Embryonic facial prominence (tissue), 1 donor: ENCODE data around the gene PECR.

Source experiments
- DNase-seq: peaks from one replicate; pipeline ENCODE4 v3.0.0-alpha.2; 2016; ENCODE audit errors: extremely low spot score

The PECR gene

GRCh38 chr2:216071111-216071851 lies 10.3 kb downstream of the PECR start:
- DNase-seq = no peak

- no peak for DNase-seq
Observed at GRCh38 chr2:216070195-216070594, 11.4 kb downstream of the PECR start.

- DNase-seq = no peak
Observed at GRCh38 chr2:216069028-216069427, 12.6 kb downstream of the PECR start.

- DNase-seq = no peak
Observed at GRCh38 chr2:216066230-216066629, 15.4 kb downstream of the PECR start.

- DNase-seq = no peak
Observed at GRCh38 chr2:216064665-216065064, 16.9 kb downstream of the PECR start.

- DNase-seq = no peak
Observed at GRCh38 chr2:216064014-216064630, 17.5 kb downstream of the PECR start.

GRCh38 chr2:216059233-216059834 lies 22.3 kb downstream of the PECR start:
- no peak for DNase-seq

GRCh38 chr2:216057688-216058193 lies 23.9 kb downstream of the PECR start:
- DNase-seq = no peak

- DNase-seq = no peak
Observed at GRCh38 chr2:216056739-216057138, 24.9 kb downstream of the PECR start.

GRCh38 chr2:216055680-216056079 lies 25.9 kb downstream of the PECR start:
- DNase-seq = no peak

GRCh38 chr2:216052420-216052819 lies 29.2 kb downstream of the PECR start:
- no peak for DNase-seq

- DNase-seq = no peak
Observed at GRCh38 chr2:216051350-216051749, 30.3 kb downstream of the PECR start.

GRCh38 chr2:216049452-216049851 lies 32.2 kb downstream of the PECR start:
- DNase-seq = no peak

- DNase-seq = peak; percentile 48
Observed at GRCh38 chr2:216047397-216047796, 34.2 kb downstream of the PECR start.

GRCh38 chr2:216044883-216045486 lies 36.6 kb downstream of the PECR start:
- DNase-seq = no peak

- DNase-seq = no peak
Observed at GRCh38 chr2:216043949-216044348, 37.7 kb downstream of the PECR start.

GRCh38 chr2:216041438-216041837 lies 40.2 kb downstream of the PECR start:
- no peak for DNase-seq

- DNase-seq = no peak
Observed at GRCh38 chr2:216039918-216040317, 41.7 kb downstream of the PECR start.

GRCh38 chr2:216034065-216034464 lies 47.5 kb downstream of the PECR start:
- DNase-seq = no peak

GRCh38 chr2:216033403-216033802 lies 48.2 kb downstream of the PECR start:
- no peak for DNase-seq

- DNase-seq = no peak
Observed at GRCh38 chr2:216031960-216032689, 49.5 kb downstream of the PECR start.

GRCh38 chr2:216030216-216030615 lies 51.4 kb downstream of the PECR start:
- DNase-seq = no peak
